Hepatocyte (in vitro differentiated cells): ENCODE data around the gene TMEM184B. TPM values are rescaled to one million over a fixed set of nuclear protein-coding genes. Genes with fewer than 3 reads are reported as not detected.

Experiments
- DNase-seq: peaks from one replicate; pipeline ENCODE4 v3.0.0-alpha.2; 2016; ENCODE audit warnings: low spot score
- H2AFZ ChIP-seq: fragments of 200-600 bp; sonication (generic); 2 replicates; pipeline ENCODE4 v1.6.0; 2016; ENCODE audit warnings: antibody characterized with exemption, mild to moderate bottlenecking
- H3K27ac ChIP-seq: fragments of 200-600 bp; sonication (generic); 2 replicates; pipeline ENCODE4 v1.5.1; 2016; ENCODE audit warnings: mild to moderate bottlenecking
- H3K27me3 ChIP-seq: fragments of 200-600 bp; sonication (generic); 2 replicates; pipeline ENCODE4 v1.6.1; 2016
- H3K36me3 ChIP-seq: fragments of 200-600 bp; sonication (generic); replicated peaks from 2 replicates; pipeline ENCODE4 v1.5.1; 2016; ENCODE audit warnings: low read depth; ENCODE audit not compliant: insufficient read depth
- H3K4me1 ChIP-seq: fragments of 200-600 bp; sonication (generic); 2 replicates; pipeline ENCODE4 v1.5.1; 2016; ENCODE audit warnings: mild to moderate bottlenecking, moderate library complexity; ENCODE audit not compliant: insufficient read depth
- H3K4me2 ChIP-seq: fragments of 200-600 bp; sonication (generic); 2 replicates; pipeline ENCODE4 v1.6.0; 2016
- H3K4me3 ChIP-seq: fragments of 200-600 bp; sonication (generic); 2 replicates; pipeline ENCODE4 v1.5.1; 2016; ENCODE audit warnings: mild to moderate bottlenecking
- H3K79me2 ChIP-seq: fragments of 200-600 bp; sonication (generic); 2 replicates; pipeline ENCODE4 v1.6.0; 2017; ENCODE audit warnings: mild to moderate bottlenecking
- H3K9me2 ChIP-seq: fragments of 200-600 bp; sonication (generic); replicated peaks from 2 replicates; pipeline ENCODE4 v1.6.0; 2017; ENCODE audit warnings: mild to moderate bottlenecking; ENCODE audit not compliant: insufficient read depth
- H3K9me3 ChIP-seq: fragments of 200-600 bp; sonication (generic); 2 replicates; pipeline ENCODE4 v1.5.1; 2016; ENCODE audit warnings: low read depth, mild to moderate bottlenecking
- H4K20me1 ChIP-seq: fragments of 200-600 bp; sonication (generic); 2 replicates; pipeline ENCODE4 v1.6.0; 2016; ENCODE audit warnings: mild to moderate bottlenecking; ENCODE audit not compliant: insufficient read depth, poor library complexity, severe bottlenecking
- EZH2 ChIP-seq: fragments of 200-600 bp; sonication (generic); IDR thresholded peaks from 2 replicates; pipeline ENCODE4 v1.6.1; 2016; ENCODE audit warnings: antibody characterized with exemption, mild to moderate bottlenecking, borderline replicate concordance
- EZH2phosphoT487 ChIP-seq: fragments of 200-600 bp; sonication (generic); IDR thresholded peaks from one replicate; pipeline ENCODE4 v1.6.1; 2018; ENCODE audit warnings: antibody characterized with exemption, mild to moderate bottlenecking, low read depth, moderate library complexity; ENCODE audit not compliant: unreplicated experiment, severe bottlenecking
- WGBS: methylation state at CpG from one replicate; pipeline ENCODE4 v1.1.6; 2016; ENCODE audit warnings: low lambda C conversion rate; ENCODE audit errors: missing lambda C conversion rate; 5-methylcytosine and 5-hydroxymethylcytosine counted together
- polyA plus RNA-seq: library from polyadenylated mRNA; unstranded; fragments of >200 nt; fragmentation: Nextera tagmentation; extraction: Ambion mirVana; gene quantifications from 2 replicates; pipeline ENCODE4 v1.2.1, GENCODE V29; 2016
- total RNA-seq: library from RNA; depleted of rRNA; stranded (reverse); fragments of >200 nt; gene quantifications from 2 replicates; pipeline ENCODE4 v1.2.3, GENCODE V29; 2014
- TF ChIP-seq, protein P1 (sequence below): fragments of 200-600 bp; sonication (generic); IDR thresholded peaks from 2 replicates; pipeline ENCODE4 v1.5.1; 2016; ENCODE audit warnings: antibody characterized with exemption, mild to moderate bottlenecking; ENCODE audit not compliant: poor library complexity

Gene TMEM184B
- total and polyA plus RNA-seq, 2 experiments from 2014 or later, result 58.2 to 102 TPM

- WGBS, result 76% methylated on average over 8 of the region's 8 CpGs
- H3K4me3 ChIP-seq, result no peak overlapping the region
- H4K20me1 ChIP-seq, result no peaks in the 10 kb centered on the region
- no peaks in the 10 kb centered on the region for H3K9me3 ChIP-seq
- H3K4me1 ChIP-seq, result peaks cover 24% of the 10 kb centered on the region
- H3K4me2 ChIP-seq, result no peak overlapping the region
- no peak overlapping the region for H2AFZ ChIP-seq
- H3K36me3 ChIP-seq, result no peaks in the 10 kb centered on the region
- H3K79me2 ChIP-seq, result no peaks in the 10 kb centered on the region
- TF ChIP-seq EZH2phosphoT487, result no peak
- TF ChIP-seq, protein P1, sequence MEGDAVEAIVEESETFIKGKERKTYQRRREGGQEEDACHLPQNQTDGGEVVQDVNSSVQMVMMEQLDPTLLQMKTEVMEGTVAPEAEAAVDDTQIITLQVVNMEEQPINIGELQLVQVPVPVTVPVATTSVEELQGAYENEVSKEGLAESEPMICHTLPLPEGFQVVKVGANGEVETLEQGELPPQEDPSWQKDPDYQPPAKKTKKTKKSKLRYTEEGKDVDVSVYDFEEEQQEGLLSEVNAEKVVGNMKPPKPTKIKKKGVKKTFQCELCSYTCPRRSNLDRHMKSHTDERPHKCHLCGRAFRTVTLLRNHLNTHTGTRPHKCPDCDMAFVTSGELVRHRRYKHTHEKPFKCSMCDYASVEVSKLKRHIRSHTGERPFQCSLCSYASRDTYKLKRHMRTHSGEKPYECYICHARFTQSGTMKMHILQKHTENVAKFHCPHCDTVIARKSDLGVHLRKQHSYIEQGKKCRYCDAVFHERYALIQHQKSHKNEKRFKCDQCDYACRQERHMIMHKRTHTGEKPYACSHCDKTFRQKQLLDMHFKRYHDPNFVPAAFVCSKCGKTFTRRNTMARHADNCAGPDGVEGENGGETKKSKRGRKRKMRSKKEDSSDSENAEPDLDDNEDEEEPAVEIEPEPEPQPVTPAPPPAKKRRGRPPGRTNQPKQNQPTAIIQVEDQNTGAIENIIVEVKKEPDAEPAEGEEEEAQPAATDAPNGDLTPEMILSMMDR, result no peak
- TF ChIP-seq EZH2, result no peak
- no peaks in the 10 kb centered on the region for H3K27me3 ChIP-seq
- peak; percentile 57 for DNase-seq
- no peaks in the 10 kb centered on the region for H3K9me2 ChIP-seq
- peak overlapping the region; percentile 92 for H3K27ac ChIP-seq
Observed at GRCh38 chr22:38290347-38290746, 17.5 kb upstream of the TMEM184B start.

GRCh38 chr22:38289583-38290082 is 16.8 kb upstream of the TMEM184B start:
- Histone ChIP-seq H3K27ac (peak overlapping the region; percentile 92), H3K9me3 (no peaks in the 10 kb centered on the region), H3K4me2 (no peak overlapping the region), H3K4me3 (no peak overlapping the region), H2AFZ (no peak overlapping the region), H3K79me2 (no peaks in the 10 kb centered on the region), H4K20me1 (no peaks in the 10 kb centered on the region), H3K4me1 (peaks cover 31% of the 10 kb centered on the region), H3K27me3 (no peaks in the 10 kb centered on the region), H3K36me3 (no peaks in the 10 kb centered on the region), H3K9me2 (no peaks in the 10 kb centered on the region)
- DNase-seq, result no peak
- 79% methylated on average over 12 of the region's 12 CpGs for WGBS
- TF ChIP-seq, protein P1, result no peak
- TF ChIP-seq EZH2phosphoT487 (no peak), EZH2 (no peak)

GRCh38 chr22:38286915-38287669 is 14.3 kb upstream of the TMEM184B start:
- WGBS, result 60% methylated on average over 11 of the region's 11 CpGs
- Histone ChIP-seq H2AFZ (no peak overlapping the region), H3K4me3 (no peak overlapping the region), H3K79me2 (no peaks in the 10 kb centered on the region), H3K4me1 (peaks cover 42% of the 10 kb centered on the region), H3K27ac (no peak overlapping the region), H3K9me3 (no peaks in the 10 kb centered on the region), H3K27me3 (no peaks in the 10 kb centered on the region), H3K4me2 (no peak overlapping the region), H4K20me1 (no peaks in the 10 kb centered on the region), H3K9me2 (no peaks in the 10 kb centered on the region), H3K36me3 (no peaks in the 10 kb centered on the region)
- no peak for DNase-seq
- TF ChIP-seq EZH2, result no peak

DNA sequence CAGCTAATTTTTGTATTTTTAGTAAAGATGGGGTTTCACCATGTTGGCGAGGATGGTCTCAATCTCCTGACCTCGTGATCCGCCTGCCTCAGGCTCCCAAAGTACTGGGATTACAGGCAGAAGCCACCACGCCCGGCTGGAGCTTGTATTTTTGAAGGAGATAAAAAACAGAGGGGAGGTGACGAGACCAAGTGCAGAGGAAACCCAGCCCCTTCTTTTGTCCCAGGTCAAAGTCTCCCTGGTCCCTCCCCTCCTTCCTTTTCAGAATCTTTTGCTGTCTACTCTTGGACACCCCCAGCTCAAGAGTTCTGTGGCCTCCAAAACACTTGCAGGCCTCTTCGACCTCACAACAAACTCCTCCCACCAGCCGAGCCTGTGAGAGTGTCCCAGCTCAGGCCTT is 12.2 kb upstream of the TMEM184B start:
- H3K4me1 ChIP-seq, result peaks cover 32% of the 10 kb centered on the region
- no peaks in the 10 kb centered on the region for H3K9me2 ChIP-seq
- H2AFZ ChIP-seq, result no peak overlapping the region
- peak overlapping the region; percentile 93 for H3K27ac ChIP-seq
- no peaks in the 10 kb centered on the region for H4K20me1 ChIP-seq
- no peak for DNase-seq
- H3K9me3 ChIP-seq, result no peaks in the 10 kb centered on the region
- H3K4me3 ChIP-seq, result no peak overlapping the region
- H3K36me3 ChIP-seq, result no peaks in the 10 kb centered on the region
- no peak overlapping the region for H3K4me2 ChIP-seq
- no peaks in the 10 kb centered on the region for H3K27me3 ChIP-seq
- 71% methylated on average over 7 of the region's 8 CpGs for WGBS
- TF ChIP-seq EZH2, result no peak
- no peak for TF ChIP-seq EZH2phosphoT487
- TF ChIP-seq, protein P1, result no peak
- H3K79me2 ChIP-seq, result no peaks in the 10 kb centered on the region
